ENCODE results near the gene DENND1A.

DENND1A gene

GRCh38 chr9:123339666-123340510 lies 590.0 kb downstream of the DENND1A start:
- H3K4me3 ChIP-seq (ENCODE audit: low read length in 2 of 2), result no peak overlapping the region
- H3K9me3 ChIP-seq (replicated peaks in 1 of 2; ENCODE audit: control insufficient read depth in 2 of 2, insufficient read depth in 1 of 2, low read depth in 1 of 2, low read length in 2 of 2), result no peaks in the 10 kb centered on the region
- no peak overlapping the region for H3K4ac ChIP-seq (ENCODE audit: low read length)

GRCh38 chr9:123338710-123339665 lies 590.9 kb downstream of the DENND1A start:
- Histone ChIP-seq H4K8ac (ENCODE audit: low read depth, low read length) (no peak overlapping the region), H3K23ac (ENCODE audit: low read depth, low read length, poor library complexity) (peak overlapping the region; percentile 14), H3K4me3 (ENCODE audit: low read length in 2 of 2) (no peak overlapping the region), H3K4me2 (ENCODE audit: insufficient read depth, low read length, poor library complexity, severe bottlenecking) (no peak overlapping the region), H3K4me1 (ENCODE audit: control insufficient read depth in 2 of 2, insufficient read depth in 1 of 2, low read depth in 1 of 2, low read length in 2 of 2) (peaks cover 15 to 34% of the 10 kb centered on the region in 2 donors), H2BK12ac (ENCODE audit: low read length) (no peak overlapping the region), H3K9ac (ENCODE audit: low read depth, low read length, poor library complexity) (peak overlapping the region; percentile 27), H2BK5ac (ENCODE audit: low read length) (peak overlapping the region; percentile 31), H2AK5ac (ENCODE audit: low read depth, low read length) (peak overlapping the region; percentile 56), H3K27ac (replicated peaks; ENCODE audit: low read length) (no peak overlapping the region), H3K36me3 (replicated peaks in 1 of 2; ENCODE audit: control insufficient read depth in 2 of 2, insufficient read depth in 2 of 2, low read length in 2 of 2) (no peaks in the 10 kb centered on the region), H3K79me1 (ENCODE audit: low read depth, low read length) (no peaks in the 10 kb centered on the region), H3K14ac (ENCODE audit: low read length) (no peak overlapping the region), H4K91ac (ENCODE audit: low read depth, low read length, poor library complexity) (no peak overlapping the region), H2BK15ac (ENCODE audit: low read length) (peak overlapping the region; percentile 68), H2BK120ac (ENCODE audit: low read depth, low read length) (no peak overlapping the region), H3K18ac (ENCODE audit: low read length) (no peak overlapping the region), H3K27me3 (ENCODE audit: control insufficient read depth in 3 of 3, insufficient read depth in 3 of 3, low read depth in 1 of 3, low read length in 3 of 3) (no peaks in the 10 kb centered on the region), H2AFZ (ENCODE audit: low read length) (peak overlapping the region; percentile 64), H3K9me3 (replicated peaks in 1 of 2; ENCODE audit: control insufficient read depth in 2 of 2, insufficient read depth in 1 of 2, low read depth in 1 of 2, low read length in 2 of 2) (no peaks in the 10 kb centered on the region), H3K4ac (ENCODE audit: low read length) (no peak overlapping the region)
- no CpG with 5 or more reads among the region's 35 CpGs for WGBS, 2 donors (ENCODE audit: extremely low coverage in 2 of 2, insufficient read length in 2 of 2, insufficient replicate concordance in 1 of 2)
- no peak for DNase-seq (ENCODE audit: low spot score)

More at GRCh38 chr9:123339666-123340510, 590.0 kb downstream of the DENND1A start:
- Histone ChIP-seq H3K27ac (replicated peaks; ENCODE audit: low read length) (no peak overlapping the region), H2BK120ac (ENCODE audit: low read depth, low read length) (no peak overlapping the region), H2BK15ac (ENCODE audit: low read length) (peak overlapping the region; percentile 68), H3K4me1 (ENCODE audit: control insufficient read depth in 2 of 2, insufficient read depth in 1 of 2, low read depth in 1 of 2, low read length in 2 of 2) (peaks cover 15 to 34% of the 10 kb centered on the region in 2 donors), H3K9ac (ENCODE audit: low read depth, low read length, poor library complexity) (peak overlapping the region; percentile 27), H4K8ac (ENCODE audit: low read depth, low read length) (peak overlapping the region; percentile 93), H3K79me1 (ENCODE audit: low read depth, low read length) (no peaks in the 10 kb centered on the region), H3K14ac (ENCODE audit: low read length) (no peak overlapping the region), H2AK5ac (ENCODE audit: low read depth, low read length) (peak overlapping the region; percentile 56), H4K91ac (ENCODE audit: low read depth, low read length, poor library complexity) (no peak overlapping the region), H3K18ac (ENCODE audit: low read length) (peak overlapping the region; percentile 41), H2BK5ac (ENCODE audit: low read length) (peak overlapping the region; percentile 31), H3K4me2 (ENCODE audit: insufficient read depth, low read length, poor library complexity, severe bottlenecking) (no peak overlapping the region), H3K23ac (ENCODE audit: low read depth, low read length, poor library complexity) (peak overlapping the region; percentile 14), H3K36me3 (replicated peaks in 1 of 2; ENCODE audit: control insufficient read depth in 2 of 2, insufficient read depth in 2 of 2, low read length in 2 of 2) (no peaks in the 10 kb centered on the region), H2AFZ (ENCODE audit: low read length) (peak overlapping the region; percentile 64), H2BK12ac (ENCODE audit: low read length) (peak overlapping the region; percentile 16), H3K27me3 (ENCODE audit: control insufficient read depth in 3 of 3, insufficient read depth in 3 of 3, low read depth in 1 of 3, low read length in 3 of 3) (no peaks in the 10 kb centered on the region)
- WGBS, 2 donors (ENCODE audit: extremely low coverage in 2 of 2, insufficient read length in 2 of 2, insufficient replicate concordance in 1 of 2), result no CpG with 5 or more reads among the region's 32 CpGs
- no peak for DNase-seq (ENCODE audit: low spot score)

GRCh38 chr9:123337971-123338370 lies 592.0 kb downstream of the DENND1A start:
- no peak overlapping the region for H2BK5ac ChIP-seq (ENCODE audit: low read length)
- no peak overlapping the region for H3K9ac ChIP-seq (ENCODE audit: low read depth, low read length, poor library complexity)
- H3K4me2 ChIP-seq (ENCODE audit: insufficient read depth, low read length, poor library complexity, severe bottlenecking), result no peak overlapping the region
- H3K18ac ChIP-seq (ENCODE audit: low read length), result no peak overlapping the region
- no peak overlapping the region for H4K8ac ChIP-seq (ENCODE audit: low read depth, low read length)
- no peak overlapping the region for H2AFZ ChIP-seq (ENCODE audit: low read length)
- H3K4me1 ChIP-seq (ENCODE audit: control insufficient read depth in 2 of 2, insufficient read depth in 1 of 2, low read depth in 1 of 2, low read length in 2 of 2), result peaks cover 11 to 26% of the 10 kb centered on the region in 2 donors
- no peak overlapping the region for H3K4me3 ChIP-seq (ENCODE audit: low read length in 2 of 2)
- H3K9me3 ChIP-seq (replicated peaks in 1 of 2; ENCODE audit: control insufficient read depth in 2 of 2, insufficient read depth in 1 of 2, low read depth in 1 of 2, low read length in 2 of 2), result no peaks in the 10 kb centered on the region
- H4K91ac ChIP-seq (ENCODE audit: low read depth, low read length, poor library complexity), result no peak overlapping the region
- no peaks in the 10 kb centered on the region for H3K79me1 ChIP-seq (ENCODE audit: low read depth, low read length)
- no peak overlapping the region for H3K4ac ChIP-seq (ENCODE audit: low read length)
- no peaks in the 10 kb centered on the region for H3K36me3 ChIP-seq (replicated peaks in 1 of 2; ENCODE audit: control insufficient read depth in 2 of 2, insufficient read depth in 2 of 2, low read length in 2 of 2)
- no peak overlapping the region for H2BK12ac ChIP-seq (ENCODE audit: low read length)
- no peak overlapping the region for H3K23ac ChIP-seq (ENCODE audit: low read depth, low read length, poor library complexity)
- no peak overlapping the region for H2AK5ac ChIP-seq (ENCODE audit: low read depth, low read length)
- H2BK15ac ChIP-seq (ENCODE audit: low read length), result no peak overlapping the region
- no peak overlapping the region for H2BK120ac ChIP-seq (ENCODE audit: low read depth, low read length)
- WGBS, 2 donors (ENCODE audit: extremely low coverage in 2 of 2, insufficient read length in 2 of 2, insufficient replicate concordance in 1 of 2), result no CpG with 5 or more reads among the region's 4 CpGs
- no peak overlapping the region for H3K27ac ChIP-seq (replicated peaks; ENCODE audit: low read length)
- no peaks in the 10 kb centered on the region for H3K27me3 ChIP-seq (ENCODE audit: control insufficient read depth in 3 of 3, insufficient read depth in 3 of 3, low read depth in 1 of 3, low read length in 3 of 3)
- H3K14ac ChIP-seq (ENCODE audit: low read length), result no peak overlapping the region
- DNase-seq (ENCODE audit: low spot score), result no peak

- no peaks in the 10 kb centered on the region for H3K36me3 ChIP-seq (replicated peaks in 1 of 2; ENCODE audit: control insufficient read depth in 2 of 2, insufficient read depth in 2 of 2, low read length in 2 of 2)
- H2AK5ac ChIP-seq (ENCODE audit: low read depth, low read length), result no peak overlapping the region
- H2BK5ac ChIP-seq (ENCODE audit: low read length), result no peak overlapping the region
- H3K23ac ChIP-seq (ENCODE audit: low read depth, low read length, poor library complexity), result no peak overlapping the region
- H2AFZ ChIP-seq (ENCODE audit: low read length), result no peak overlapping the region
- no peak overlapping the region for H2BK12ac ChIP-seq (ENCODE audit: low read length)
- H3K14ac ChIP-seq (ENCODE audit: low read length), result no peak overlapping the region
- no peak overlapping the region for H3K4ac ChIP-seq (ENCODE audit: low read length)
- H3K18ac ChIP-seq (ENCODE audit: low read length), result no peak overlapping the region
- H3K9me3 ChIP-seq (replicated peaks in 1 of 2; ENCODE audit: control insufficient read depth in 2 of 2, insufficient read depth in 1 of 2, low read depth in 1 of 2, low read length in 2 of 2), result peaks cover 0 to 4% of the 10 kb centered on the region in 2 donors
- no peaks in the 10 kb centered on the region for H3K79me1 ChIP-seq (ENCODE audit: low read depth, low read length)
- no peak overlapping the region for H3K9ac ChIP-seq (ENCODE audit: low read depth, low read length, poor library complexity)
- no peak overlapping the region for H3K4me2 ChIP-seq (ENCODE audit: insufficient read depth, low read length, poor library complexity, severe bottlenecking)
- no peak overlapping the region for H4K91ac ChIP-seq (ENCODE audit: low read depth, low read length, poor library complexity)
- H3K27me3 ChIP-seq (ENCODE audit: control insufficient read depth in 3 of 3, insufficient read depth in 3 of 3, low read depth in 1 of 3, low read length in 3 of 3), result no peaks in the 10 kb centered on the region
- no peak overlapping the region for H3K27ac ChIP-seq (replicated peaks; ENCODE audit: low read length)
- peaks cover 11 to 27% of the 10 kb centered on the region in 2 donors for H3K4me1 ChIP-seq (ENCODE audit: control insufficient read depth in 2 of 2, insufficient read depth in 1 of 2, low read depth in 1 of 2, low read length in 2 of 2)
- H2BK120ac ChIP-seq (ENCODE audit: low read depth, low read length), result no peak overlapping the region
- H2BK15ac ChIP-seq (ENCODE audit: low read length), result no peak overlapping the region
- DNase-seq (ENCODE audit: low spot score), result no peak
- no peak overlapping the region for H4K8ac ChIP-seq (ENCODE audit: low read depth, low read length)
- no peak overlapping the region for H3K4me3 ChIP-seq (ENCODE audit: low read length in 2 of 2)
Observed at GRCh38 chr9:123336959-123337358, 593.0 kb downstream of the DENND1A start.

Measured in neuronal stem cell (in vitro differentiated cells).